CD14-positive monocyte (primary cell): ENCODE data around the gene B2M. TPM values are rescaled to one million over a fixed set of nuclear protein-coding genes. Genes with fewer than 3 reads are reported as not detected.
"Not testable (repeated sequence)": the region's sequence is repeated elsewhere in the genome, so short reads cannot be mapped to it uniquely, and the experiment has no call there.

ENCODE experiments used
- DNase-seq, 3 donors: peaks; one replicate each; pipeline ENCODE4 v3.0.0-alpha.2; 2011 to 2022
- H2AFZ ChIP-seq: 2 replicates; pipeline ENCODE4 v1.6.0; 2012; ENCODE audit warnings: mild to moderate bottlenecking, low read depth, low read length, inconsistent platforms; ENCODE audit not compliant: insufficient read depth, poor library complexity, severe bottlenecking
- H3K27ac ChIP-seq, 2 donors: 1 replicate in 1 of 2; 2 replicates in 1 of 2; pipeline ENCODE4 v1.5.1; 2012 to 2013; ENCODE audit warnings: low read length in 2 of 2, control low read depth in 1 of 2, inconsistent platforms in 1 of 2, low read depth in 1 of 2, mild to moderate bottlenecking in 1 of 2
- H3K27me3 ChIP-seq, 2 donors: one replicate each; pipeline versions ENCODE4 v1.6.0 to v1.6.1; 2011 to 2013; ENCODE audit warnings: low read length in 2 of 2; ENCODE audit not compliant: control insufficient read depth in 2 of 2, insufficient read depth in 2 of 2
- H3K36me3 ChIP-seq, 2 donors: replicated peaks in 1 of 2; 1 replicate in 1 of 2; 2 replicates in 1 of 2; pipeline versions ENCODE4 v1.5.1 to v1.6.1; 2012 to 2013; ENCODE audit warnings: low read length in 2 of 2, control low read depth in 1 of 2, inconsistent platforms in 1 of 2, mild to moderate bottlenecking in 1 of 2; ENCODE audit not compliant: insufficient read depth in 2 of 2, control insufficient read depth in 1 of 2
- H3K4me1 ChIP-seq, 2 donors: 1 replicate in 1 of 2; 2 replicates in 1 of 2; pipeline versions ENCODE4 v1.5.1 to v1.6.1; 2012 to 2013; ENCODE audit warnings: low read length in 2 of 2, control low read depth in 1 of 2, inconsistent platforms in 1 of 2, mild to moderate bottlenecking in 1 of 2, moderate library complexity in 1 of 2; ENCODE audit not compliant: insufficient read depth in 2 of 2, control insufficient read depth in 1 of 2
- H3K4me2 ChIP-seq: replicated peaks from 2 replicates; pipeline ENCODE3; 2012; ENCODE audit warnings: low read length, moderate library complexity, mild to moderate bottlenecking; ENCODE audit not compliant: poor library complexity, severe bottlenecking; ENCODE audit errors: extremely low read depth
- H3K4me3 ChIP-seq, 3 experiments: fragments of 200-600 bp in 1 of 3; sonication (generic) in 1 of 3; replicated peaks in 1 of 3; 1 replicate in 2 of 3; 2 replicates in 1 of 3; pipeline ENCODE4 v1.5.1; 2011 to 2013; ENCODE audit warnings: low read length in 3 of 3, mild to moderate bottlenecking in 3 of 3, control low read depth in 2 of 3, low read depth in 2 of 3, inconsistent platforms in 1 of 3, moderate library complexity in 1 of 3
- H3K79me2 ChIP-seq: 2 replicates; pipeline ENCODE4 v1.6.0; 2012; ENCODE audit warnings: mild to moderate bottlenecking, control low read depth, inconsistent platforms, low read length, moderate library complexity; ENCODE audit not compliant: insufficient read depth
- H3K9ac ChIP-seq: 2 replicates; pipeline ENCODE4 v1.6.0; 2017; ENCODE audit warnings: low read length, mild to moderate bottlenecking; ENCODE audit not compliant: insufficient read depth, poor library complexity, severe bottlenecking
- H3K9me3 ChIP-seq, 2 donors: replicated peaks in 1 of 2; 1 replicate in 1 of 2; 2 replicates in 1 of 2; pipeline versions ENCODE4 v1.5.1 to v1.6.1; 2012 to 2013; ENCODE audit warnings: low read length in 2 of 2, control low read depth in 1 of 2; ENCODE audit not compliant: control insufficient read depth in 1 of 2, insufficient read depth in 1 of 2
- H4K20me1 ChIP-seq: 2 replicates; pipeline ENCODE4 v1.6.0; 2012; ENCODE audit warnings: mild to moderate bottlenecking, low read length, control low read depth, moderate library complexity; ENCODE audit not compliant: insufficient read depth
- H3K27ac Mint-ChIP-seq, 7 donors: one replicate each; pipeline ENCODE4 v1.8.0; 2020; ENCODE audit warnings: mild to moderate bottlenecking in 7 of 7, mixed read lengths in 7 of 7, moderate library complexity in 6 of 7, inconsistent platforms in 2 of 7
- H3K27me3 Mint-ChIP-seq, 3 donors: one replicate each; pipeline ENCODE4 v1.8.0; 2021 to 2022; ENCODE audit warnings: low read depth in 3 of 3, mild to moderate bottlenecking in 3 of 3, mixed read lengths in 3 of 3, moderate library complexity in 3 of 3, inconsistent platforms in 1 of 3
- H3K36me3 Mint-ChIP-seq, 2 donors: one replicate each; pipeline ENCODE4 v1.8.0; 2020; ENCODE audit warnings: mixed read lengths in 2 of 2, inconsistent platforms in 1 of 2, mild to moderate bottlenecking in 1 of 2
- H3K4me1 Mint-ChIP-seq: one replicate; pipeline ENCODE4 v1.8.0; 2020; ENCODE audit warnings: mild to moderate bottlenecking, mixed read lengths
- H3K4me3 Mint-ChIP-seq, 2 donors: one replicate each; pipeline ENCODE4 v1.8.0; 2020; ENCODE audit warnings: mild to moderate bottlenecking in 2 of 2, mixed read lengths in 2 of 2, moderate library complexity in 1 of 2
- H3K9me3 Mint-ChIP-seq, 7 donors: one replicate each; pipeline ENCODE4 v1.8.0; 2020 to 2022; ENCODE audit warnings: mixed read lengths in 7 of 7, mild to moderate bottlenecking in 6 of 7, moderate library complexity in 6 of 7, inconsistent platforms in 2 of 7
- WGBS: methylation state at CpG from one replicate; pipeline ENCODE4 v1.1.5; 2013; ENCODE audit warnings: missing lambda C conversion rate; ENCODE audit not compliant: insufficient coverage; 5-methylcytosine and 5-hydroxymethylcytosine counted together
- intact Hi-C, 2 donors: fragments of 100-400 bp; cut with micrococcal nuclease; formaldehyde crosslinking; loops; one replicate each; pipeline versions ENCODE4 v1.15.0 to v1.15.1; 2023
- polyA plus RNA-seq, 3 donors: library from polyadenylated mRNA; depleted of rRNA in 1 of 3; unstranded in 2 of 3; stranded (reverse) in 1 of 3; fragments of 300-500 nt in 2 of 3; fragments of >200 nt in 1 of 3; fragmentation: Illumina TruSeq in 2 of 3; gene quantifications; 1 replicate in 2 of 3; 2 replicates in 1 of 3; pipeline ENCODE4 v1.2.3, GENCODE V29; 2012 to 2021
- TF ChIP-seq, protein P1 (sequence below): fragments of 200-600 bp; IDR thresholded peaks from one replicate; pipeline ENCODE4 v1.8.0; 2022; ENCODE audit warnings: antibody characterized with exemption, mild to moderate bottlenecking

B2M gene
- polyA plus RNA-seq, 3 donors: 17,356 to 28,278 (median 28,259) TPM

GRCh38 chr15:44736181-44736765, 25.0 kb downstream of the B2M start, which contains the start of gene TRIM69:
TRIM69 (plus strand) TSS chr15:44736528; CDS start chr15:44736705, 177 bp downstream.
- WGBS: 88% methylated on average over 1 of the region's 3 CpGs
- H3K9ac ChIP-seq: peak within 1 kb of the TSS; percentile 58
- Mint-ChIP-seq H3K4me3 (peak within 1 kb of the TSS; percentile 51 to 83), H3K4me1 (peaks cover 35% of the 10 kb centered on the region), H3K27me3 (peaks cover 0 to 3% (median 0%) of the 10 kb centered on the region in 3 donors), H3K27ac (peak within 1 kb of the TSS; percentile 90 to 98 (median 96)), H3K36me3 (peaks cover 7 to 12% of the 10 kb centered on the region in 2 donors), H3K9me3 (peaks cover 0 to 2% (median 0%) of the 10 kb centered on the region in 7 donors)
- H3K36me3 ChIP-seq: peaks cover 0 to 13% of the 10 kb centered on the region in 2 donors
- H3K27me3 ChIP-seq: no peaks in the 10 kb centered on the region
- H3K79me2 ChIP-seq: peaks cover 23% of the 10 kb centered on the region
- H3K4me3 ChIP-seq: peak within 1 kb of the TSS in 2 of 3 experiments; percentile 25 to 26
- H3K9me3 ChIP-seq: no peaks in the 10 kb centered on the region
- peaks cover 23 to 24% of the 10 kb centered on the region in 2 donors for H3K4me1 ChIP-seq
- intact Hi-C loops: loop anchor here (2.0 to 5.0 kb wide), 2 partner anchors 25 to 74 kb away; partner anchors contain the start of genes B2M (in 1 of the 2), PATL2 (in 1 of the 2) and SPG11 (in 1 of the 2)
- peak in 1 of 3 donors; percentile 34 for DNase-seq
- no peaks in the 10 kb centered on the region for H4K20me1 ChIP-seq
- TF ChIP-seq, protein P1, sequence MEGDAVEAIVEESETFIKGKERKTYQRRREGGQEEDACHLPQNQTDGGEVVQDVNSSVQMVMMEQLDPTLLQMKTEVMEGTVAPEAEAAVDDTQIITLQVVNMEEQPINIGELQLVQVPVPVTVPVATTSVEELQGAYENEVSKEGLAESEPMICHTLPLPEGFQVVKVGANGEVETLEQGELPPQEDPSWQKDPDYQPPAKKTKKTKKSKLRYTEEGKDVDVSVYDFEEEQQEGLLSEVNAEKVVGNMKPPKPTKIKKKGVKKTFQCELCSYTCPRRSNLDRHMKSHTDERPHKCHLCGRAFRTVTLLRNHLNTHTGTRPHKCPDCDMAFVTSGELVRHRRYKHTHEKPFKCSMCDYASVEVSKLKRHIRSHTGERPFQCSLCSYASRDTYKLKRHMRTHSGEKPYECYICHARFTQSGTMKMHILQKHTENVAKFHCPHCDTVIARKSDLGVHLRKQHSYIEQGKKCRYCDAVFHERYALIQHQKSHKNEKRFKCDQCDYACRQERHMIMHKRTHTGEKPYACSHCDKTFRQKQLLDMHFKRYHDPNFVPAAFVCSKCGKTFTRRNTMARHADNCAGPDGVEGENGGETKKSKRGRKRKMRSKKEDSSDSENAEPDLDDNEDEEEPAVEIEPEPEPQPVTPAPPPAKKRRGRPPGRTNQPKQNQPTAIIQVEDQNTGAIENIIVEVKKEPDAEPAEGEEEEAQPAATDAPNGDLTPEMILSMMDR: no peak
- H3K4me2 ChIP-seq: peak within 1 kb of the TSS; percentile 60
- H2AFZ ChIP-seq: peak within 1 kb of the TSS; percentile 8
- H3K27ac ChIP-seq: peak within 1 kb of the TSS; percentile 60 to 80

DNA sequence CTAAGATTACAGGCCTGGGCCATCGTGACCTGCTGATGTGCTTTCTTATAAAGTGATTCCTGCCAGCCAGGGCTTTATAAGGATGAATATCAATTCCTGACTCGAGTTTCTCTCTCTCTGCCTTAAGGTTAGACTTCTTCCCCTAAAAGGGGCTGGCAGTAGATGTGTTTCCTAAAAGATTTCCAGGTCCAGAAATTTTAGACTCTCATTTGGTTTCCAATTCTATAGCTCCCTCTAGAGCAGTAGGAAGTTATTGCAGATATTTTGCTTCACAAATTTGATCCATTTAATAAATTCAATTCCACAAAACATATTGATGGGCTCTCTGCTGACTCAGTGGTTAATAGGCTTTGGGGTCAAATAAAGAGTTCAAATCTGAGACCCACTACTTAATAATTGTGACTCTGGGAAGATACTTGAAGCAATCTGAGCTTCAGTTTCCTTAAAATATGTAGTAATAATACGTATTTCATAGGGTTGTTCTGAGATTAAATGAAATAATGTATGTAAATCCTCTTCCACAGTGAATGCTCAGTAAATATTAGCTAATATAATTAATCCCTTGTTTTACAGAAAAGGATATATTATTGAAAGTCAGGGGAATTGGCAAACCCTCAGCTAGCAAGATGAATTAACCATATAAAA, 27.1 kb downstream of the B2M start:
- Histone ChIP-seq H4K20me1 (no peaks in the 10 kb centered on the region), H3K4me2 (no peak overlapping the region), H3K27me3 (no peaks in the 10 kb centered on the region), H3K4me1 (peaks cover 23 to 24% of the 10 kb centered on the region in 2 donors), H3K27ac (no peak overlapping the region), H3K79me2 (peaks cover 13% of the 10 kb centered on the region), H2AFZ (no peak overlapping the region), H3K4me3 (no peak overlapping the region), H3K36me3 (no peaks in the 10 kb centered on the region), H3K9ac (no peak overlapping the region), H3K9me3 (no peaks in the 10 kb centered on the region)
- no CpG with 5 or more reads among the region's 3 CpGs for WGBS
- intact Hi-C loops: loop anchor here in 1 of 2 donors (5.0 kb wide), 1 partner anchor 76 kb away; the partner anchor contains the start of gene SPG11
- TF ChIP-seq, protein P1: peak; percentile 79
- no peaks in the 10 kb centered on the region for H3K36me3 Mint-ChIP-seq
- H3K4me1 Mint-ChIP-seq: peaks cover 29% of the 10 kb centered on the region
- no peak overlapping the region for H3K4me3 Mint-ChIP-seq
- H3K27ac Mint-ChIP-seq: peak overlapping the region in 1 of 7 donors; percentile 35
- peaks cover 0 to 6% (median under 1%) of the 10 kb centered on the region in 7 donors for H3K9me3 Mint-ChIP-seq
- H3K27me3 Mint-ChIP-seq: peaks cover 0 to 3% (median 0%) of the 10 kb centered on the region in 3 donors
- DNase-seq: peak; percentile 34 to 78 (median 60)

DNA sequence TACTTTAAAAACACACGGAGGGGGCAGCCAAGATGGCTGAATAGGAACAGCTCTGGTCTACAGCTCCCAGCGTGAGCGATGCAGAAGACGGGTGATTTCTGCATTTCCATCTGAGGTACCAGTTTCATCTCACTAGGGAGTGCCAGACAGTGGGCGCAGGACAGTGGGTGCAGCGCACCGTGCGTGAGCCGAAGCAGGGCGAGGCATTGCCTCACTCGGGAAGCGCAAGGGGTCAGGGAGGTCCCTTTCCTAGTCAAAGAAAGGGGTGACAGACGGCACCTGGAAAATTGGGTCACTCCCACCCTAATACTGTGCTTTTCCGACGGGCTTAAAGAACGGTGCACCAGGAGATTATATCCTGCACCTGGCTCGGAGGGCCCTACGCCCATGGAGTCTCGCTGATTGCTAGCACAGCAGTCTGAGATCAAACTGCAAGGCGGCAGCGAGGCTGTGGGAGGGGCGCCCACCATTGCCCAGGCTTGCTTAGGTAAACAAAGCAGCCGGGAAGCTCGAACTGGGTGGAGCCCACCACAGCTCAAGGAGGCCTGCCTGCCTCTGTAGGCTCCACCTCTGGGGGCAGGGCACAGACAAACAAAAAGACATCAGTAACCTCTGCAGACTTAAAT, 28.0 kb downstream of the B2M start:
- H3K27me3 Mint-ChIP-seq, DNase-seq, H2AFZ ChIP-seq, H4K20me1 ChIP-seq, H3K4me3 Mint-ChIP-seq, H3K36me3 ChIP-seq, H3K4me3 ChIP-seq, H3K27me3 ChIP-seq, H3K27ac ChIP-seq, H3K9me3 Mint-ChIP-seq, H3K9ac ChIP-seq, H3K27ac Mint-ChIP-seq, H3K36me3 Mint-ChIP-seq, H3K9me3 ChIP-seq, H3K4me2 ChIP-seq: not testable (repeated sequence)
- WGBS: 74% methylated on average over 6 of the region's 24 CpGs
- peaks cover 24% of the 10 kb centered on the region for H3K4me1 Mint-ChIP-seq
- peaks cover 23 to 24% of the 10 kb centered on the region in 2 donors for H3K4me1 ChIP-seq
- intact Hi-C loops: loop anchor here in 1 of 2 donors (5.0 kb wide), 1 partner anchor 77 kb away; the partner anchor contains the start of gene SPG11
- H3K79me2 ChIP-seq: peaks cover 13% of the 10 kb centered on the region
